HEK293 (cell line): ENCODE results near the gene TMEM121.

Experiments
- YY1 ChIP-seq: fragments of 450-650 bp; formaldehyde crosslinking; IDR thresholded peaks from 2 replicates; pipeline ENCODE4 v1.5.1; 2018; ENCODE audit warnings: missing biosample characterization, missing genetic modification characterization
- ZEB2 ChIP-seq: fragments of 450-650 bp; formaldehyde crosslinking; IDR thresholded peaks from 2 replicates; pipeline ENCODE4 v1.5.1; 2016; ENCODE audit warnings: missing biosample characterization, missing genetic modification characterization
- ZNF555 ChIP-seq: fragments of 450-650 bp; formaldehyde crosslinking; conservative IDR thresholded peaks from 2 replicates; pipeline ENCODE4 v1.5.1; 2017; ENCODE audit warnings: missing biosample characterization, mild to moderate bottlenecking, missing genetic modification characterization, inconsistent platforms
- ZNF629 ChIP-seq: fragments of 450-650 bp; formaldehyde crosslinking; IDR thresholded peaks from 2 replicates; pipeline ENCODE4 v1.5.1; 2017; ENCODE audit warnings: missing biosample characterization, missing genetic modification characterization
- TF ChIP-seq, protein P1 (sequence below): fragments of 450-650 bp; formaldehyde crosslinking; IDR thresholded peaks from 2 replicates; pipeline ENCODE4 v1.5.1; 2016; ENCODE audit warnings: missing biosample characterization, missing genetic modification characterization
- TF ChIP-seq, protein P2 (sequence below): IDR thresholded peaks from 2 replicates; pipeline ENCODE4 v1.6.1; 2011; ENCODE audit warnings: mild to moderate bottlenecking, low read depth, low read length, borderline replicate concordance
- TF ChIP-seq, protein P3 (sequence below): fragments of 450-650 bp; formaldehyde crosslinking; conservative IDR thresholded peaks from 2 replicates; pipeline ENCODE4 v1.5.1; 2016; ENCODE audit warnings: low read depth, missing biosample characterization, missing genetic modification characterization

DNA sequence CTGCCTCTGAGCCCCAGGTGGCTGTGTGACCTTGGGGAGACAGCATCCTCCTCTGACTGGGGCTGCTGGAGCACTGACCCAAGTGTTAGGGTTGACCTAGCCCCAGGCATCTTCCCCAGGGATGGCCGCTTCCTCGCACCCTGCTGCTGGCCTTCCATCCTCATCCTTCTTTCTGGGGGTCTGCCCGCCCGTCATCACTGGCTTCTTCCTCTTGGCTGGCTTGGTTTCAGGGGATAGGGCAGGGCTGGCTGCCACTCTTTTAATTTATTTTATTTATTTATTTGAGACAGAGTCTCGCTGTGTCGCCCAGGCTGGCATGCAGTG, 31.8 kb upstream of the TMEM121 start:
- TF ChIP-seq ZEB2 (tag by site-specific recombination), result no peak
- TF ChIP-seq, protein P1, sequence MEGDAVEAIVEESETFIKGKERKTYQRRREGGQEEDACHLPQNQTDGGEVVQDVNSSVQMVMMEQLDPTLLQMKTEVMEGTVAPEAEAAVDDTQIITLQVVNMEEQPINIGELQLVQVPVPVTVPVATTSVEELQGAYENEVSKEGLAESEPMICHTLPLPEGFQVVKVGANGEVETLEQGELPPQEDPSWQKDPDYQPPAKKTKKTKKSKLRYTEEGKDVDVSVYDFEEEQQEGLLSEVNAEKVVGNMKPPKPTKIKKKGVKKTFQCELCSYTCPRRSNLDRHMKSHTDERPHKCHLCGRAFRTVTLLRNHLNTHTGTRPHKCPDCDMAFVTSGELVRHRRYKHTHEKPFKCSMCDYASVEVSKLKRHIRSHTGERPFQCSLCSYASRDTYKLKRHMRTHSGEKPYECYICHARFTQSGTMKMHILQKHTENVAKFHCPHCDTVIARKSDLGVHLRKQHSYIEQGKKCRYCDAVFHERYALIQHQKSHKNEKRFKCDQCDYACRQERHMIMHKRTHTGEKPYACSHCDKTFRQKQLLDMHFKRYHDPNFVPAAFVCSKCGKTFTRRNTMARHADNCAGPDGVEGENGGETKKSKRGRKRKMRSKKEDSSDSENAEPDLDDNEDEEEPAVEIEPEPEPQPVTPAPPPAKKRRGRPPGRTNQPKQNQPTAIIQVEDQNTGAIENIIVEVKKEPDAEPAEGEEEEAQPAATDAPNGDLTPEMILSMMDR (tag by site-specific recombination), result no peak
- TF ChIP-seq, protein P2, sequence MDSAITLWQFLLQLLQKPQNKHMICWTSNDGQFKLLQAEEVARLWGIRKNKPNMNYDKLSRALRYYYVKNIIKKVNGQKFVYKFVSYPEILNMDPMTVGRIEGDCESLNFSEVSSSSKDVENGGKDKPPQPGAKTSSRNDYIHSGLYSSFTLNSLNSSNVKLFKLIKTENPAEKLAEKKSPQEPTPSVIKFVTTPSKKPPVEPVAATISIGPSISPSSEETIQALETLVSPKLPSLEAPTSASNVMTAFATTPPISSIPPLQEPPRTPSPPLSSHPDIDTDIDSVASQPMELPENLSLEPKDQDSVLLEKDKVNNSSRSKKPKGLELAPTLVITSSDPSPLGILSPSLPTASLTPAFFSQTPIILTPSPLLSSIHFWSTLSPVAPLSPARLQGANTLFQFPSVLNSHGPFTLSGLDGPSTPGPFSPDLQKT, result no peak
- TF ChIP-seq, protein P3, sequence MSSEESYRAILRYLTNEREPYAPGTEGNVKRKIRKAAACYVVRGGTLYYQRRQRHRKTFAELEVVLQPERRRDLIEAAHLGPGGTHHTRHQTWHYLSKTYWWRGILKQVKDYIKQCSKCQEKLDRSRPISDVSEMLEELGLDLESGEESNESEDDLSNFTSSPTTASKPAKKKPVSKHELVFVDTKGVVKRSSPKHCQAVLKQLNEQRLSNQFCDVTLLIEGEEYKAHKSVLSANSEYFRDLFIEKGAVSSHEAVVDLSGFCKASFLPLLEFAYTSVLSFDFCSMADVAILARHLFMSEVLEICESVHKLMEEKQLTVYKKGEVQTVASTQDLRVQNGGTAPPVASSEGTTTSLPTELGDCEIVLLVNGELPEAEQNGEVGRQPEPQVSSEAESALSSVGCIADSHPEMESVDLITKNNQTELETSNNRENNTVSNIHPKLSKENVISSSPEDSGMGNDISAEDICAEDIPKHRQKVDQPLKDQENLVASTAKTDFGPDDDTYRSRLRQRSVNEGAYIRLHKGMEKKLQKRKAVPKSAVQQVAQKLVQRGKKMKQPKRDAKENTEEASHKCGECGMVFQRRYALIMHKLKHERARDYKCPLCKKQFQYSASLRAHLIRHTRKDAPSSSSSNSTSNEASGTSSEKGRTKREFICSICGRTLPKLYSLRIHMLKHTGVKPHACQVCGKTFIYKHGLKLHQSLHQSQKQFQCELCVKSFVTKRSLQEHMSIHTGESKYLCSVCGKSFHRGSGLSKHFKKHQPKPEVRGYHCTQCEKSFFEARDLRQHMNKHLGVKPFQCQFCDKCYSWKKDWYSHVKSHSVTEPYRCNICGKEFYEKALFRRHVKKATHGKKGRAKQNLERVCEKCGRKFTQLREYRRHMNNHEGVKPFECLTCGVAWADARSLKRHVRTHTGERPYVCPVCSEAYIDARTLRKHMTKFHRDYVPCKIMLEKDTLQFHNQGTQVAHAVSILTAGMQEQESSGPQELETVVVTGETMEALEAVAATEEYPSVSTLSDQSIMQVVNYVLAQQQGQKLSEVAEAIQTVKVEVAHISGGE (tag by site-specific recombination), result no peak
- TF ChIP-seq ZNF629 (tag by site-specific recombination), result no peak
- TF ChIP-seq YY1 (tag by site-specific recombination), result no peak
- TF ChIP-seq ZNF555 (tag by site-specific recombination), result no peak
